Retinal pigment epithelial cell (primary cell): ENCODE measurements around the gene C1orf198.

ENCODE experiments used
- DNase-seq: peaks from one replicate; pipeline ENCODE4 v3.0.0-alpha.2; 2010; ENCODE audit warnings: low read depth
- H3K4me3 ChIP-seq: 2 replicates; pipeline ENCODE4 v1.5.1; 2011; ENCODE audit warnings: mild to moderate bottlenecking, low read length, control low read depth, moderate library complexity
- TF ChIP-seq, protein P1 (sequence below): conservative IDR thresholded peaks from 2 replicates; pipeline ENCODE4 v1.5.1; 2011; ENCODE audit warnings: low read depth, low read length, control low read depth, inconsistent platforms

Gene C1orf198

GRCh38 chr1:230794871-230795605 lies 73.3 kb downstream of the C1orf198 start:
- DNase-seq: no peak
- TF ChIP-seq, protein P1, sequence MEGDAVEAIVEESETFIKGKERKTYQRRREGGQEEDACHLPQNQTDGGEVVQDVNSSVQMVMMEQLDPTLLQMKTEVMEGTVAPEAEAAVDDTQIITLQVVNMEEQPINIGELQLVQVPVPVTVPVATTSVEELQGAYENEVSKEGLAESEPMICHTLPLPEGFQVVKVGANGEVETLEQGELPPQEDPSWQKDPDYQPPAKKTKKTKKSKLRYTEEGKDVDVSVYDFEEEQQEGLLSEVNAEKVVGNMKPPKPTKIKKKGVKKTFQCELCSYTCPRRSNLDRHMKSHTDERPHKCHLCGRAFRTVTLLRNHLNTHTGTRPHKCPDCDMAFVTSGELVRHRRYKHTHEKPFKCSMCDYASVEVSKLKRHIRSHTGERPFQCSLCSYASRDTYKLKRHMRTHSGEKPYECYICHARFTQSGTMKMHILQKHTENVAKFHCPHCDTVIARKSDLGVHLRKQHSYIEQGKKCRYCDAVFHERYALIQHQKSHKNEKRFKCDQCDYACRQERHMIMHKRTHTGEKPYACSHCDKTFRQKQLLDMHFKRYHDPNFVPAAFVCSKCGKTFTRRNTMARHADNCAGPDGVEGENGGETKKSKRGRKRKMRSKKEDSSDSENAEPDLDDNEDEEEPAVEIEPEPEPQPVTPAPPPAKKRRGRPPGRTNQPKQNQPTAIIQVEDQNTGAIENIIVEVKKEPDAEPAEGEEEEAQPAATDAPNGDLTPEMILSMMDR: no peak
- H3K4me3 ChIP-seq: no peak overlapping the region

GRCh38 chr1:230794431-230794830 lies 73.9 kb downstream of the C1orf198 start:
- DNase-seq: no peak
- H3K4me3 ChIP-seq: no peak overlapping the region
- TF ChIP-seq, protein P1: no peak

DNA sequence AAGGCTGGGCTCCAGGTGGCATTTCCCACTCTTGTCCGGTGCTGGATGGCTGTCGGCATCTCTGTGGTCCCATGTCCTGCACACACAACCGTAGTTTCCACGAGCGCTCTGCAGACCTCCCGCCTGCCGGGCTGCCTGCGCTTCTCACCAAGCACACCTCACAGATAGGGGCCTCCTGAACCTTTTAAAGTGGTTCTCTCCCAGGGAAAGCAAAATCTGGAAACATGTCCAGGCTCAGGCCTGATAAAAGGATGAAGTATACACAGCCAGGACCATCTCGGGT lies 74.9 kb downstream of the C1orf198 start:
- no peak for DNase-seq
- TF ChIP-seq, protein P1: no peak
- H3K4me3 ChIP-seq: no peak overlapping the region

DNA sequence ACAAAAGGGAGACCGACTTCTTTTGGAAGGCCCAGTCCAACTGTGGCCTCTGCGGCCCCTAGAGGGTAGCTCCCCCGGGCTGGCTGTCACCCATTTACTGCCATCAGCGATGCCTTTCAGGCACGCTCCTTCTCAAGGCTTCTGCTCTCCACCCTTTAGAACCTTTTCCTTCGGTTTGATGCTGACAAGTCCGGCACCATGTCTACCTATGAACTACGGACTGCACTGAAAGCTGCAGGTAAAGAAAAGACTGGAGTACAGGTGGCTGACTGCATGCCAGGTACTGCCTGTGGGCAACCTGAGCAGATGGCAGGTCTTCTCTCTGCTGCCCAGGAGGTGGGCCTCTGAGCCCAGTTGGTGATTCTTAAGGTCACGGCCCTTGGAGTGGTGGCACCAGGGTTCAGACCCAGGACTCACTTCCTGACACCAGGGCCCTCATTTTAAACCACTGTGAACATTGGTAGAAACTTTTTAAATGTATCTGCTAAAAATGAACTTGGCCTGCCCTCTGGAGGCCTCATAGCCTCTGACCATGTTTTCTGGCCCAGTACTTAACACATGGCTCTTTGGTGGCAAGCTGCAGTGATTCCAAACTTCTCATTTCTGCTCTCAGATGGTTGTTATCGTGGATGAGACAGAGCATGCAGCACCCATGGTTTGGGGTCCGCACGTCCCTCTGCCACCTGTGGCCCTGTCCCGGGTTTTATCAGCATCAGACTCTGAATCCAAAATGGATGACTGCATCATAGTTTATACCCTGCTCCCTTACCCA lies 75.4 kb downstream of the C1orf198 start:
- DNase-seq: no peak
- TF ChIP-seq, protein P1: peak; percentile 30
- H3K4me3 ChIP-seq: no peak overlapping the region

GRCh38 chr1:230791986-230792564 lies 76.2 kb downstream of the C1orf198 start:
- H3K4me3 ChIP-seq: no peak overlapping the region
- TF ChIP-seq, protein P1: no peak
- DNase-seq: no peak

GRCh38 chr1:230790026-230790425 lies 78.3 kb downstream of the C1orf198 start:
- no peak for DNase-seq
- H3K4me3 ChIP-seq: no peak overlapping the region
- TF ChIP-seq, protein P1: no peak
